ENCODE data around the gene NOS1.
"Not testable (repeated sequence)": the region's sequence is repeated elsewhere in the genome, so short reads cannot be mapped to it uniquely, and the experiment has no call there.

The NOS1 gene

DNA sequence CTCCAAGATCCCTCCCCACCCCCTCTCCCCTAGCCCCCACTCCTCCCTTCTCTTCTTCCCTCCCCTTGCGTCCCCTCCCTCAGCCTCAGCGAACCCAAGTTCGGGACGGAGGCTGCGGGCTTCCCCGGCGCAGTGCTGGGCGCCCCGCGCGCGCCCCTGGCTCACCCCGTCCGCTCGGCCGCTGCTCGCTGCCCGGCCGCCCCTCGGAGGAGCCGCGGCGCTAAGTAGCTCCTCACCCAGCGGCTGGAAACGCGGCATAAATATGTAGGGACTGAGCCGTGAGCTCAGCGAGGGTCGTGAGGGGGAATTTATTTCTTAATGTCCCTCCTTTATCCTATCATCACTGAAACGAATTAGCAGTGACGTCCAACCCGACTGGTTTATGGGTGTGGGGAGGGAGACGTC is at the start of gene NOS1:
Gene NOS1 (minus strand): TSS at position 280 of the 405 bp plus-strand sequence. CDS start 30,557 bp downstream, outside the sequence.
- no peak for DNase-seq

DNA sequence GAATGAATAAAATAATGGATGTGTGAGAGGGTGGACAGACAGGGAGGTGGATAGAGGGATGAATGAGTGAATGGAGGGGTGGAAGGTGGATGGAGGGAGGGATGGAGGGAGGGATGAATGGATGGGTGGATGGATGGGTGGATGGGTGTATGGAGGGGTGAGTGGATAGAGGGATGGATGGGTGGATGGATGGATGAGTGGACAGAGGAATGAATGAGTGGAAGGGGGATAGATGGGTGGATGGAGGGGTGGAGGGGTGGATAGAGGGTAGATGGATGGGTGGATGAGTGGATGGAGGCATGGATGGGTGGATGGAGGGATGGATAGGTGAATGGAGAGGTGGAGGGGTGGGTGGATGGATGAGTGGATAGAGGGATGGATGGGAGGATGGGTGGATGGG is 47.9 kb upstream of the NOS1 start:
- DNase-seq: no peak

DNA sequence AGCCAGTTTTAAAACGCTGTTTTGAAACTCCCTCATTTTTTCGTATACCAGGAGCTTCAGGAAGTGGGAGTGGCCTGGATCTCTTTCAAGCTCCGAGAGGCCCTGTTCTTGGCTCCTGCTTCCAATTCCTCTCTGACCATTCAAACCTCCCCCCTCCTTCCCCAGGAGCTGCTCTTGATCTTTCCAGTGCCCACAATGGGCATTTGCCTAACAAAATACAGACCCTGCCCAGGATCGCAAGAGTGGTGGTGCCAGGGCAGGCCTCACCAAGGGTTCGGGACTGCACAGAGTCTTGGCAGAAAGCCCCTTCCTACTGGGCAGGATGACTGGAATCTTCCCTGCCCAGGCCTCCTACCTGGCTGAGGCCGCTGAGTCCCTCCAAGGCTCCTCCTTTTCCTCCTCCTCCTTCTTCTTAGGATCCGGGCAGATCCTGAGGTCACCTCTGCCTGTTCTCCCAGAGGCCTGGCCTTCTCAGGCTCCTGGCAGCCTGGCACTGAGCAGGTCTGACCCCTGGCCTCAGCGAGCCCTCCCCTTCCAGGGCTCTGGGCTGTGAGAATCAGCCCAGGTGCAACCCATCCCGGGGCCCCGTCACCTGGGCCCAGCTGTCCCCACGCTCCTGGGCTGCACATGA is 46.9 kb upstream of the NOS1 start:
- no peak for DNase-seq

DNA sequence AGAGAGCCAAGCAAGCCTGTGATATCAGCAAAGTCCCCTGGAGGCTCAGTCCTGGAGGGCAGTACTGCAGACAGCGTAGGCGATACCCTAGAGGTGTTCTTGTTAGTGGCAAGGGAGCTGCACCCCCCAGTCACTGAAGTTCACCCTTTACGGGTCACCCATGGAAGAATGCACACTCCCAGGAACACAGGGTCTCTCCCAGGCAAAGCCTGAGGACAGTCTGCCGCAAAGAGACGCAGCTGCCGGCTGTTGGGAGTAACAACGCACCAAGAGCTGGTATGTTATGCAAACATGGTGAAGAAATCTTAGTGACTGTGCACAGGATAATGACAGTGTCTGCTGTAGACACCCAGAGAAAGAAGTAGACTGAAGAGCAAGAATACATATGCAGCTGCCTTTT is 43.5 kb upstream of the NOS1 start:
- no peak for DNase-seq

DNA sequence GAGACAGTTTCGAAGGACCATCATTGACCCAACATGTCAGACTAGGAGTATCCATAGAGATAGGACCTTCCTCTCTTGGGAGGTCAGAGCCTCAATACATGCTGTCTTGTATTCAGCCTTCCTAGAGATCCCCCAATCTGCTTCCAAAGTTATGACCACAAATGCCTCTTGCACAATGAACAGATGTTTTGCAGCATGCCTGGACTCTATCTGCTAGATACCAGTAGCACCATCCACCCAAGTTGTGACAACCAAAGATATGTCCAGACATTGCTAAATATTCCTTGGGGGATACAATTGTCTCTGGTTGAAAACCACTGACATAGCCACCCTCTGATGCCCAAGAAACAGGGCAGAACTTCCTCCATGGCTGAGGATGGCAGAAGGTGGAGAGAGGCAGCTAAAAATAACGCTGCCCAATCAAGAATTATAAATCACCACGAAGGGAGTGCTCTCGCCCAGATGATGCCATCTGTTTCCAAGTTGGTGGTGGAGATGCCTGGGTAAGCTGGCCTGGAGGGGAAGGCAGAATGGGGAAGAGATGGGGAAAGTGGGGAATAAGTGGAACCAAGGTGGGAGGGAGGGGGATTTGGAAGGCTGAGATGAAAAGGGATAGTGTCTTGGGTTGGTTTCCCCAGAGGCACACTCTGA is 42.9 kb upstream of the NOS1 start:
- no peak for DNase-seq

DNA sequence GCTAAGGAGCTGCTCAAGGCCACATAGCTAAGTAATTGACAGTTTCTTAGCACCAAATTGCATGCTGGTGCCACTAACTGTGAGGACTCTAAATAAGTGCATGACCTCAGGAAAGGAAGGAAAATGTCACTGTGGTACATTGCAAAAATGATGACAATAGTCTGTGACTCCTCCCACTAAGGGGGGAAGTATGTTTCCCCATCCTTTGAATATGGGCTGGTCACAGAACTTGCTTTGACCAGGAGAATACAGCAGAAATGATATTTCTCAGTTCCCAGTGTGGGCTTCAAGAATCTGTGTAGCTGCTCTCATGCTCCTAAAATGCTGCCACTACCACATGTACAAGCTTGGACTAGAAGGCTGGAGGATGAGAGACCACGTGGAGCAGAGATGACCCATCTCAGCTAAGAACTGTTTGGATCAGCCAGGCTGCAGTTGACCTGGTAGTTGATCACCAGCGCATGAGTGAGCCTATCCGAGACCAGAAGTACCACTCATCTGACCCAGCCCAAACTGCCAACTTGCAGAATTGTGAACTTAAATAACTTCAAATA is 42.2 kb upstream of the NOS1 start:
- DNase-seq: no peak

DNA sequence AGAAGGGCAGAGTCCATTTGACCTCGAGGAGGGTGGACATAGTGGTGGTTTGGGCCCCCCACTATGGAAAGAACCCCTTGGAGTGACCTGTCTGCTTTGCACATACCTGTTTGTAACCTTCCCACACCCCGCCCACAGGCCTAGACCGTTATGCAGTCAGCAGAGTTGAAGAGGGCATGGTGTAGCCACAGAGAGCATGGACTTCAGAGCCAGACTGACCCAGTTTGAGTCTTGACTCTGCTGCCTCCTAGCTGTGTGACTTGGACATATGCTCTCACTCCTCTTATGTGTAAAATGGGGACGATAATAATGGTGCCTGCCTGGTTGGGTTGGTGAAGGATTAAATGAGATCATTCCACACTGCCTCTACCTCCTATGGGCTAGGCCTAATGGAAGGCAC is 40.9 kb upstream of the NOS1 start:
- peak; percentile 6 for DNase-seq

DNA sequence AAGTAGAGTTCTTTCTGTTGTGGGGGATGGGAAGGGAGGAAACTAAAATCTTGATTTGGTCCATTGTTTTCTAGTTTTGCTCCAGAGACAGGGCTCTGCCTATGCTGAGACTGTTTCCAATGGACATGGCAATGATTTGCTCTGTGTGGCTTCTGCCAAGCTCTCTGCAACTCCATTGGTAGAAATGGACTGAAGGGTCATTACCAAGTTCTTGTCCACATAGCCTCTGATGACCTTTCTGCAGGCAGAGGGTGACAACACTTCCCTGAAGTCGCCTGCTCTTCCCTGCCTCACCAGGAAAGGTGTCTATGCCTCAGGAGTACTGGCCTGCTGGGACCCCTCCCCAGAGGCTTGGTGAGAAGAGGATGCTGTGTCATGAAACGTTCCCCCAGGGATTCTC is 39.5 kb upstream of the NOS1 start:
- no peak for DNase-seq

DNA sequence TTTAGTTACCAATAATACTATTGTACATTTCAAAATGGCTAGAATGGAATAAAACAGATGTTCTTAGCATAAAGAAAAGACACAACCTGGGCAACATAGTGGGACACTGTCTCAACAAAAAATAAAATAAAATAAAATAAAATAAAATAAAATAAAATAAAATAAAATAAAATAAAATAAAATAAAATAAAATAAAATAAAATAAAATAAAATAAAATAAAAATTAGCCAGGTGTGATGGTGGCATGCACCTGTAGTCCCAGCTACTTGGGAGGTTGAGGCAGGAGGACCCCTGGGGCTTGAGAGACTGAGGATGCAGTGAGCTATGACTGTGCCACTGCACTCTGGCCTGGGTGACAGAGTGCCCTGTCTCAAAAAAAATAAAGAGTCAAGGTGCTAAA is 37.1 kb upstream of the NOS1 start:
- DNase-seq: not testable (repeated sequence)

DNA sequence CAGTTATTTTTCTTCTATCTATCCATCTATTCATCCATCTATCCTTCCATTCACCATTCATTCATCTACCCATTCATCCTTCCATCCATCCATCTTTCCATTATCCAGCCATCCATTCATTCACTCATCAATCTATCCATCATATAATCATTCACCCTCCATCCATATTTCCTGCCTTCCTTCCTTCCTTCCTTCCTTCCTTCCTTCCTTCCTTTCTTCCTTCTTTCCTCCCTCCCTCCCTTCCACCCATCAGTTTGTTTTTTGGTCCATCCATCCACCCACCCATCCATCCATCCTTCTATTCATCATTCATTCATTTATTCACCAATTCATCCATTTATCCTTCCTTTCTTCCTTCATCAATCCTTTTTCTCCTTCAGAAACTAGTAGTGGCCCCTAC is 34.3 kb upstream of the NOS1 start:
- no peak for DNase-seq

DNA sequence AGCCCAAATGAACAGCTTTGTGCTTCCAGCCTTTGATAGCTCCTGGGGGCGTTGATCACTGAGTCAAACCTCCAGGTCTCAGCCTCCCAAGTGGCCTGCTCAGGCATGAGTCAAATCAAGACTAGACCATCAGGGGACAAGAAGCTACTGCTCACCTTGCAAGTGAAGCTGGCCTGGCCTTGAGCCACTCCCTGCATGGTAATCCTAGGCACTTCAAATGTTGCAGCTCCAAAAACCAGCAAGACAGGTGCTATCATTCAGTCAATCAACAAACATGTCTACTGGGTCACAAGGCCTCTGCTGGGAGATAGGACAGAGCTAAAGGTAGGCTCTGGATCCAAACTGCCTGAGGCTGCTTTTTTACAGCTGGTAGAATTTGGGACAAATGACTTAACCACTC is 33.1 kb upstream of the NOS1 start:
- DNase-seq: no peak

DNA sequence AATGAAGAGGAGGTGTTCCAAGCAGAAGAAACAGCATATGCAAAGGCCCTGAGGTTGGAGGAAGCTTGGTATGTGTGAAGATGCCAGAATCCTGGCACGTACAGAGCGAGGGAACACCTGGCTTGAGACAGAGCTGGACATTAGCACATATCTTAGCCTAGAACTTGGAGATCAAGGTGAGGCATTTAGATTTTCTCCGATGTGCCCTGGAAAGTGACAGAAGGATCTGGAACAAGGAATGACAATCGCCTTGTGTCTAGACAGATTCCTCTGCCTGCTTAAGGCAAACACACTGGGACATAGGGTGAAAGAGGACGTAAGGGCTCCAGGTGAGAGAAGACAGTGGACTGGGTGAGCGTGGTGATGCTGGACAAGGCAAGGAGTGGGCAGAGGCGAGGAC is 32.2 kb upstream of the NOS1 start:
- no peak for DNase-seq

DNA sequence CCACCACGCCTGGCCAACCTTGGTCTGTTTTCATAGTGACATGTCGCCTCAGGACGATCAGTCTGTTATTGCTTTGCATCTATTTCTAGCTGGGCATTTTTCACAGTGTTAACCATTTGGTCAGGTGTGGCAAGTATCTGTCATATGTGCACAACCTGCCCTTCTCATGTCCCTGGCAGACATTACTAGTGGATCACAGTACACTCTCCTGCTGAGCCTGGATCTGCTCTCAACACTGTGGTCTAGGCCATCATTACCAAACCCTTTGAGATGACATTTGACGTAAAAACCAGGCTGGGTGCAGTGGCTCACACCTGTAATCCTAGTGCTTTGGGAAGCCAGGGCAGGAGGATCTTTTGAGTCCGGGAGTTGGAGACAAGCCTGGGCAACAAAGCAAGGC is 29.4 kb upstream of the NOS1 start:
- no peak for DNase-seq

DNA sequence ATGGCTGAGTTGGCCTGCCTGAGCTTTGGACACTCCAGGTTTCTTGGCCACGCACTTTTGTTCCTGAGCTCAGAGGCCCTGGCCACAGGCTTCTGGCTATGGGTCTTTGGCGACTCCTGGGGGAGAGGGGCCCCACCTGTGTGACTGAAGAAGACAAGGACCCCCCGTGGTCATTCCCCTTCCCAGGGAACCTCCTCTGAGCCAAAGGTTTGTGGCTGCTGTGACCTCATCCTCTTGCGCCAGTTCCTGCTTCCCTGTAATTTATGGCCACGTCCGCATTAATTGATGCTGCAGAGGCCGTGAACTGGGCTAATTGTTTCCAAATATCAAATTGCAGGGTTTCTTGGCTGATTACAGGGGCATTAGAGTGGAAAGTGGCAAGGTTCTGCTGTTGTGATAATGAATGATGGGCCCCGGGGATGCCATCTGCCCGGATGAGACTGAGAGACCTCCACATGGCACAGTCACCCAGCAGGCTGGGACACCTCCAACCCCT is 27.6 kb upstream of the NOS1 start:
- peak; percentile 19 for DNase-seq

DNA sequence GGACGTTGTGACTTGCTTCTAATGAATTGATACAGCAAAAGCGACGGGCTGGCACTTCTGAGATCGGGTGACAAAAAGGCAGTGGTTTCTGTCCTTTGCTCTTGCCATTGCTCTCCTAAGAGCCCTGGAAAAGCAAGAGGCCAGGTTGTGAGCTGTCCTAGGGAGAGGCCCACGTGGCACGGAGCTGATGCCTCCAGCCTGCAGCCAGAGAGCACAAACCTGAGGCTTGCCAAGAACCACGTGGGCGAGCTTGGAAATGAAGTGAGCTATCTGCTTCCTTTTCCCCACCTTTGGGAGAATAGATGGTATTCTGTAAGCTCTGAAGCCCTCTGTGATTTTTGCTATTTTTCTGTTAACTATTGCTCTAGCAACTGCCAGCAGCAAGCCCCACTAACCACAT is 26.4 kb upstream of the NOS1 start:
- no peak for DNase-seq

DNA sequence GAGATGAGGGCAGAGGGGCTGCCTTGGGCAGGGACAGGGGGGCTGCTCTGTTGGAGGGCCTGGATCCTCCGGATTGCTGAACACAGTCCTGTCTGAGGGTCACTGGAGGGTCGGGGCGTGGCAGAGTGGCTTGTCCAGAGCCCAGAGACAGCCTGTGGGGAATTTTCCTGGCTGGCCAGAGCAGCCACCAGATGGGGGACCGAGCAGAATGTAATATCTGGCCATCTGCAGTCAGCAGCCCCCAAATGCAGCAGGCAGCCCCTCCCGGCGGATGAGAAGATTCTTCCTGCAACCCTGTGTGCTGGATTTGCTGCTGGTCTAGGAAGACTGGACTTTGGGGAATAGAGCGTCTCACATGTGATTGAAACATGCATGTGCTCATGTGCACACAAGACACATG is 23.3 kb upstream of the NOS1 start:
- DNase-seq: no peak

DNA sequence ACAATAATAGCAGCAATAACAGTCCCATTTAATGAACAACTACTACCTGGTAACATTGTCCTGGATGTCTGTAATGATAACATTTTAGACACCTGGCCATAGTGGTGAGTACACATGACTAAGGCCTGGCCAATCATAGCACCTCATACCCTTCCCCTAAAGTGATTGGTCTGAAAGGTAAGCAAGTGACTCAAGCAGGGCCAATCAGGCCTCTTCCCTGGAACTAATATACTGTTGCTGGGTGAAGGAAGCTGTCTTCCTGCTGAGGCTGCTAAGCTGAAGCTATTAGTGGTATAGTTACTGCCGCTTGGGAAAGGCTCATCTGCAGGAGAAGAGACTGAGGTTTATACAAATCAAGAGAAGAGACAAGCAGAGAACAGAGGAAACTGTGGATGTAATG is 18.7 kb upstream of the NOS1 start:
- no peak for DNase-seq

DNA sequence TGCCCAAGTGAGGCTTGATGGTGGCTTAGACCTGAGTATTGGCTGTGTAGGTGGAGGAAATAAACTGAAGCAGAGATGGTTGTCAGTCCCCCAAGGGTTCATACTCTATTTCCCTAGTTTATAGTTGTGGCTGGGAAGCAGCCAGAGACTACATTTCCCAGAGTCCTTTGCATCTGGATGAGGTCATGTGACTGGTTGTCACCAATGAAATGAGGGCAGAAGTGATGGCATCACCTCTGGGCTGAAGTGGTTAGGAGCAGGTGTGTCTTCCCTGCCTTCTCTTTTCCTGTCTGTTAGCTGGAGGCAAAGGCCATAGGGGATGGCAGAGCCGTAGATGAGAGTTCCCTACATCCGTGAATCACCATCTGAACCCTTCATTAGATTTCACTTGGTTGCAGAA is 16.3 kb upstream of the NOS1 start:
- no peak for DNase-seq

DNA sequence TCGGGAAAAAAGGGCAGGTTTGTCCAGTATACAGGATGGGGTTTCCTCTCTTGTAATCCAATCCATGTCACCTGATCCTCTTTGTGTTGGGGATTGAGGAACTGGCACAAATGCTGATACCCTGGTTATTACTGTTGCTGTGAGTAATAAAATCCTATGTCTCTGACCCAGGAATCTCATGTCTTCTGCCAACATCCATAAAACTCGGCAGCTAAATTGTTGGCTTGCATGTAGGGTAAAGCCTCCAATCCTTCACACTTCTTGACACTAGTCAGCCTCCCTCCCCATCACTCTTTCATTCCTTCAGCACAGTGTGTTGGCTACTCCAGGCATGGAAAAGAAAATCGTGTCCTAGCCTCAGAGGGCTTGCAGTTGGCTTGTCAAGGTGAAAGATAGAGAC is 9.2 kb upstream of the NOS1 start:
- DNase-seq: no peak

DNA sequence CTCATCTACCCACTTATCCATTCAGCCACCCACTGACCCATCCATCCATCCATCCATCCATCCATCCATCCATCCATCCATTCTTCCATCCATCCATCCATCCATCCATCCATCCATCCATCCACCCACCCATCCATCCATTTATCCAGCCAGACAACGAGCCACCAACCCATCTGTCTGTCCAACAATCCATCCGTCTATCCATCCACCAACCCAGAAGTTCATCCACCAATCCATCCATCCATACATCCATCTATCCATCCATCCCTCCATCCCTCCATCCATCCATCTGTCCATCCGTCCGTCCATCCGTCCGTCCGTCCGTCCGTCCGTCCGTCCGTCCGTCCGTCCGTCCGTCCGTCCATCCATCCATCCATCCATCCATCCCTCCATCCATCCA is 8.6 kb upstream of the NOS1 start:
- DNase-seq: not testable (repeated sequence)

DNA sequence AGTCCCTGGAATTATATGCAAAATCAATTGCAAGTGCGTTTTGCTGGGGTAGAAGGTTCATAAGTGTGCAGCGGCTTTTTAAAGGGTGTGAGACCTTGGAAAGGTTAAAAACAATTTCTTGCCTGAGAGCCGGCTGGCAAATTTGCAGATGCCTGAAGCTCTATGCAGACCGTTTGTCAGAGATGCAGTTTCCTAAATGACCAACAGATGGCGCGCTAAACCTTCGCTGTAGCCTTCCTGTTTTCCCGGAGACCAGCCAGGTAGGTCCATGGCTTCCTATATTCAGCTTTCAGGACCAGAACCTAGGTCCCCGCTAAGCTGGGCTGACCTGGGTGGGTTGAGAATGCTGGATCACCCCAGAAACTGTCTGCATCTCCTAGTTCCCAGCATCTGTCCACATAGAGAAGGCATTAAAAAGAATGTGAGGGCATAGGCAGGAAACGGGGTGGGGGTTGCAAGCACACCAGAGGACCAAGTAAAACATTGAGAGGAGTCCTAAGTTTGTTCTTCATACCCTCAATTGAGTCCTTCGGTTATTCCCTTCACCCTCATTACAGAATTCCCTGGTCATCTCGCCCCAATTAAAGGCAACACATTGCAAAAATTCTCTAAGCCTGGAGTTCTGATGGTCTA is 5.7 kb upstream of the NOS1 start:
- DNase-seq: peak; percentile 61

DNA sequence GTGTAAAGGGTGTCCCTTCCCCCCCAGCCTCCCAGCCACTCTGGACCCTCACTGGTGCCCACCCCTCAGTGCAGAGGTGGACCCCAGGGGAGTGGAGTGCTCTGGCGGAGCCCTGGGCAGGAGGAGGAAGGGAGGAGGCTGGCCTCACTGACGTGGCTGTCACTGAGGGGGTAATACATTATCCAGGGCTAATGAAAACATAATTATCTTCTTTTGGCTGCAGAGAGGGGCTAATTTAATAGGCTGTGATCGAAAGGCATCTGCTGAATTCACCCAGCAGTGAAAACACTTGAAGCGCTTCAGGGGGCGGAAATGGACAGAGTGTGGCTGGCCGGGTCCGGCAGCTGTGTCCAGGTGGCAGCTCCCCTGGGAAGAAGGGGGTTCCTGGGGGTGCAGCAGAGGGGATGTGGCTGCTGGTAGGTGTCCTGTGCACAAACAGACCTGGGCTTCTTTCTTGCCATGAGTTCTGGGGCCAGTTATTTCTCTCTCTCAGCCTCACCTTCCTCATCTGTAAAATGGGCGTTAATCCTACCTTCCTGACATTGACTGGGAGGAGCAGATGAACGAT is 3.7 kb upstream of the NOS1 start:
- DNase-seq: no peak

DNA sequence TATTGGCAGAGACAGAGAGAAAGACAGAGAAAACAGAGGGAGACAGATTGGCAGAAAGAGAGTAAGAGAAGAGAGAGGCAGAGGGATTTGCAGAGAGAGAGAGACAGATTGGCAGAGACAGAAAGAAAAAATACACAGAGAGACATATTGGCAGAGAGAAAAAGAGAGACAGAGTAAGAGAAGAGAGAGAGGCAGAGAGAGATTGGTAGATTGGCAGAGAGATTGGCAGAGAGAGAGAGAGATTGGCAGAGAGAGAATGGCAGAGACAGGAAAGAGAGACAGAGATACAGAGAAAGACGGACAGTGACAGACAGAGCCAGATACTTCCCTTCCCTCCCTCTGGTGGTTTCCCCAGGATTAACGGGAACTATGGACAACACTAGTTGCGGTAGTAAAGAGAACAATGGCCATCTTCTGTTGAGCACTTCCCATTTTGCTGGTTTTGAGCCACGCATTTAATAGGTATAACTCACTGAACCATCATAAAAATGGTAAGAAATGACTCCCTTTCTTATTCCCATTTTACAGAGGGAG is 2.6 kb upstream of the NOS1 start:
- no peak for DNase-seq

Measured in NCI-H146 (cell line).